ENCODE results near the gene MUSTN1.

- TF ChIP-seq POLR2A (IDR thresholded peaks at IDR 0.05), result no peak
- TF ChIP-seq CTCF (IDR thresholded peaks at IDR 0.05), result no peak
- no peak for TF ChIP-seq EP300 (IDR thresholded peaks at IDR 0.05)
- TF ChIP-seq POLR2AphosphoS5 (IDR thresholded peaks at IDR 0.05), result no peak
Observed at GRCh38 chr3:52849656-52850055, 14.8 kb upstream of the MUSTN1 start.
